Mesothelial cell of epicardium (in vitro differentiated cells): ENCODE data around the gene MAP4. TPM values are rescaled to one million over a fixed set of nuclear protein-coding genes. Genes with fewer than 3 reads are reported as not detected.

ENCODE experiments used
- DNase-seq, 2 experiments: peaks; one replicate each; pipeline ENCODE4 v3.0.0; 2021; ENCODE audit warnings: low spot score in 2 of 2; ENCODE audit not compliant: unreplicated experiment in 2 of 2
- H3K27ac Mint-ChIP-seq: 2 replicates; pipeline ENCODE4 v1.8.0; 2021; ENCODE audit warnings: mixed read lengths
- H3K27me3 Mint-ChIP-seq: 2 replicates; pipeline ENCODE4 v1.8.0; 2021; ENCODE audit warnings: low read depth, mixed read lengths
- H3K36me3 Mint-ChIP-seq: 2 replicates; pipeline ENCODE4 v1.8.0; 2021; ENCODE audit warnings: mixed read lengths
- H3K4me1 Mint-ChIP-seq: 2 replicates; pipeline ENCODE4 v1.8.0; 2021; ENCODE audit warnings: mixed read lengths
- H3K4me3 Mint-ChIP-seq: 2 replicates; pipeline ENCODE4 v1.8.0; 2021; ENCODE audit warnings: mild to moderate bottlenecking, moderate library complexity, mixed read lengths
- H3K9me3 Mint-ChIP-seq: 2 replicates; pipeline ENCODE4 v1.8.0; 2021; ENCODE audit warnings: mixed read lengths
- CTCF ChIP-seq: fragments of 200-600 bp; sonication (generic); IDR thresholded peaks from one replicate; pipeline ENCODE4 v1.5.0; 2021; ENCODE audit warnings: antibody characterized with exemption; ENCODE audit not compliant: unreplicated experiment
- total RNA-seq: library from RNA; stranded (reverse); gene quantifications from 3 replicates; pipeline ENCODE4 v1.2.1, GENCODE V29; 2021

MAP4 gene
- total RNA-seq, 1 donor from 2014 or later = 153 TPM

- Mint-ChIP-seq H3K27me3 (no peaks in the 10 kb centered on the region), H3K4me3 (no peak overlapping the region), H3K9me3 (no peaks in the 10 kb centered on the region), H3K36me3 (peaks cover 1% of the 10 kb centered on the region), H3K27ac (no peak overlapping the region), H3K4me1 (no peaks in the 10 kb centered on the region)
- TF ChIP-seq CTCF = no peak
- DNase-seq = no peak
These were observed 41.2 kb downstream of the MAP4 start for GRCh38 chr3:47974974-47975470.

GRCh38 chr3:47971081-47971480 lies 45.1 kb downstream of the MAP4 start:
- H3K4me1 Mint-ChIP-seq = no peaks in the 10 kb centered on the region
- peaks cover 4% of the 10 kb centered on the region for H3K9me3 Mint-ChIP-seq
- H3K36me3 Mint-ChIP-seq = peaks cover 15% of the 10 kb centered on the region
- no peak for TF ChIP-seq CTCF
- DNase-seq = no peak
- H3K4me3 Mint-ChIP-seq = no peak overlapping the region
- no peaks in the 10 kb centered on the region for H3K27me3 Mint-ChIP-seq
- no peak overlapping the region for H3K27ac Mint-ChIP-seq

GRCh38 chr3:47964740-47965139 lies 51.5 kb downstream of the MAP4 start:
- no peak overlapping the region for H3K4me3 Mint-ChIP-seq
- H3K4me1 Mint-ChIP-seq = peaks cover 22% of the 10 kb centered on the region
- H3K27me3 Mint-ChIP-seq = no peaks in the 10 kb centered on the region
- peaks cover 15% of the 10 kb centered on the region for H3K9me3 Mint-ChIP-seq
- H3K36me3 Mint-ChIP-seq = peaks cover 31% of the 10 kb centered on the region
- no peak overlapping the region for H3K27ac Mint-ChIP-seq
- TF ChIP-seq CTCF = no peak
- no peak for DNase-seq

GRCh38 chr3:47961815-47962606 lies 54.2 kb downstream of the MAP4 start:
- H3K27me3 Mint-ChIP-seq = no peaks in the 10 kb centered on the region
- no peak for TF ChIP-seq CTCF
- H3K4me1 Mint-ChIP-seq = peaks cover 22% of the 10 kb centered on the region
- no peak overlapping the region for H3K4me3 Mint-ChIP-seq
- peaks cover 20% of the 10 kb centered on the region for H3K36me3 Mint-ChIP-seq
- DNase-seq = no peak
- peaks cover 15% of the 10 kb centered on the region for H3K9me3 Mint-ChIP-seq
- H3K27ac Mint-ChIP-seq = peak overlapping the region; percentile 71

- TF ChIP-seq CTCF = no peak
- H3K9me3 Mint-ChIP-seq = peaks cover 11% of the 10 kb centered on the region
- no peaks in the 10 kb centered on the region for H3K27me3 Mint-ChIP-seq
- no peak for DNase-seq
- H3K36me3 Mint-ChIP-seq = peaks cover 16% of the 10 kb centered on the region
- no peak overlapping the region for H3K27ac Mint-ChIP-seq
- peaks cover 24% of the 10 kb centered on the region for H3K4me1 Mint-ChIP-seq
- H3K4me3 Mint-ChIP-seq = no peak overlapping the region
These were observed 55.2 kb downstream of the MAP4 start for GRCh38 chr3:47961036-47961435.
